ENCODE results near the gene SNN.

Gene SNN

DNA sequence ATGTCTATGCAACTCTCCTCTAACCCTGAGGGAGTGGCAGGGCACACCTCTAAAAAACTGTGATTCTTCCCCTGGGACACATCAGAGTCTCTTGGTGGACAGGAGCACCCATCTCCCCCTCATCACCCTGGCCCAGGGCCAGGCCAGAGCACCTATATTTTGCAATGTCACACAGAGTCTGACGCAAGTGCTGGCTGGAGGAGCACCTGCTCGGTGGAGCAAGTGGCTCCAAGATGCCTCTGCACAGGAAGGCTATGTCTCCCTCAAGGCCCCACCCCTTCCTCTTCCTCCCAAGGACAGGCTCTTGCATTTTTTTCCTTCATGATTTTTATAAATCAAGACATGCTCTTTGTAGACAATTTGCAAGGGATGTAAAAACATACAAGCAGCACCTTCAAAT, 13.3 kb downstream of the SNN start:
- in situ Hi-C loops (cut with HindIII; ENCODE audit: low pct_unique_long_range_greater_than_20kb, low sequenced_read_pairs), result no loop called here
- no peak for DNase-seq (ENCODE audit: low read depth in 1 of 2, low spot score in 1 of 2)
- no peak for TF ChIP-seq JUND (IDR thresholded peaks at IDR 0.05; ENCODE audit: low read depth)

DNA sequence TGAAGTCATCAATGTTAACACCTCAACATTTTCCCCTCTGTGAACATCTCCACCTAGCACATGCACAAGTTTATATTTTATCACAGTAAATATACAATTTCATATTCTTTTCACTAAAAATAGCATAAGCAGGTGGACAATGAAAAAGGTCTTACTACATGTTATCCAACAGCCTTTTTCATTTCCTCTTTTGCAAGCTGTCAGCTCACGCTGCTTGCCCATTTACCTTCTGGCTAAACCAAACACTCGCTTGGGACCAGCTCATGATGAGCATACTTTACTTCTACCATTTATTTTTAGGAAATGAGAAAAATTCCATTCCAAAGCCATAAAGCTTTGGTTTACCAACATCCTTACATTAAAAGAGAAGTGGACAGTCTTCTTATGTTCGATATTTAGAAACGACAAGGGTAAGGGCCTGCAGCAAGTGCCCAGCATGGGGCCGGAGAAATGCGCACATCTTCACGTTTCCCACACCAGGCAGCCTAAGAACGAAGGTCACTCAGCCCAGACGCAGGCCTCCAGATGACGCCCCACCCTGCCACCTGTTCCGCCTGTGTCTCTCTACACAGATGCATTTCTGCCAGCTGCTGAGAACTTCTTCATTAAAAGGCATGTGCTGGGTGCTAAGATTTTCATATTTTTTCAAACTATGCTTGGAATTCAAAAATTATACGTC, 13.9 kb downstream of the SNN start:
- no peak for DNase-seq (ENCODE audit: low read depth in 1 of 2, low spot score in 1 of 2)
- in situ Hi-C loops (cut with HindIII; ENCODE audit: low pct_unique_long_range_greater_than_20kb, low sequenced_read_pairs), result no loop called here
- TF ChIP-seq JUND (IDR thresholded peaks at IDR 0.05; ENCODE audit: low read depth), result no peak

DNA sequence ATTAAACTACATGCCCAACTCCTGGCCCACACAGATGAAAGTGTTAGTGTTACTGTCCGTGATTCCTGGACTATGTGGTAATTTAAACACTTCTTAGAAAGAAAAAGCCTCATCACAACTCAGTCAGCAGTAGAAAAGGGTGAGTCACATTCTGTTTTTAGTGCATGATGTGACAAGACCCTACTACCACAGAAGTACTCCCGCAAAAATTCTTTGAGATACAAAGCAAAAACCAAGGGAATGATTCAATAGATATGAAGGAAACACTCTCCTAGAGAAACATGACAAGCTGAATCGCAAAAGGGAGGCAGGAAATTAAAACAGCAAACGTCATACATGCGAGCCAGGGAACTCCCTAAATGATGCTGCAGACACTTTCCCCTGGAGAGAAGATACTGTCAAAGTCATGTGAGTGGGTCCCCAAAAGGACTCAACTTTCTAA, 14.4 kb downstream of the SNN start:
- in situ Hi-C loops (cut with HindIII; ENCODE audit: low pct_unique_long_range_greater_than_20kb, low sequenced_read_pairs), result no loop called here
- no peak for DNase-seq (ENCODE audit: low read depth in 1 of 2, low spot score in 1 of 2)
- TF ChIP-seq JUND (IDR thresholded peaks at IDR 0.05; ENCODE audit: low read depth), result no peak

DNA sequence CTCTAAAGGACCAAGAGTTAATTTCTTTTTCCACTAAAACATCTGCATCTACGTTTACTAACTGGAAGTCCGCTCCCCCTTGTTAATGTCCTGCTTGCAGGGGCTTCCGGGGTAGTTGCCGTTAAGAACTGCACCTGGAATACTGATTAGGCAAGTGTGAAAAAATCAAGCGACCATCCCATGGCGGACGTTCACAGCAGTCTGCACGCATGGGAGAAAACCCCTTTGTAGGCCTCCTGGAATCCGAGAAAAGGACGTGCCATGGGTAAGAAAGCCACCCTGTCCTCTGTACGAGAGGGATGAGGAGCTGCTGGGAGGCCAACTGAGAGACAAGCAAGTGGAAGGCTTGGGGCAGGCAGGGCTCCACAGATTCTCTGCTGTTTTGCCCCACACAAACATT, 14.9 kb downstream of the SNN start:
- no peak for TF ChIP-seq JUND (IDR thresholded peaks at IDR 0.05; ENCODE audit: low read depth)
- DNase-seq (ENCODE audit: low read depth in 1 of 2, low spot score in 1 of 2), result no peak
- in situ Hi-C loops (cut with HindIII; ENCODE audit: low pct_unique_long_range_greater_than_20kb, low sequenced_read_pairs), result no loop called here

DNA sequence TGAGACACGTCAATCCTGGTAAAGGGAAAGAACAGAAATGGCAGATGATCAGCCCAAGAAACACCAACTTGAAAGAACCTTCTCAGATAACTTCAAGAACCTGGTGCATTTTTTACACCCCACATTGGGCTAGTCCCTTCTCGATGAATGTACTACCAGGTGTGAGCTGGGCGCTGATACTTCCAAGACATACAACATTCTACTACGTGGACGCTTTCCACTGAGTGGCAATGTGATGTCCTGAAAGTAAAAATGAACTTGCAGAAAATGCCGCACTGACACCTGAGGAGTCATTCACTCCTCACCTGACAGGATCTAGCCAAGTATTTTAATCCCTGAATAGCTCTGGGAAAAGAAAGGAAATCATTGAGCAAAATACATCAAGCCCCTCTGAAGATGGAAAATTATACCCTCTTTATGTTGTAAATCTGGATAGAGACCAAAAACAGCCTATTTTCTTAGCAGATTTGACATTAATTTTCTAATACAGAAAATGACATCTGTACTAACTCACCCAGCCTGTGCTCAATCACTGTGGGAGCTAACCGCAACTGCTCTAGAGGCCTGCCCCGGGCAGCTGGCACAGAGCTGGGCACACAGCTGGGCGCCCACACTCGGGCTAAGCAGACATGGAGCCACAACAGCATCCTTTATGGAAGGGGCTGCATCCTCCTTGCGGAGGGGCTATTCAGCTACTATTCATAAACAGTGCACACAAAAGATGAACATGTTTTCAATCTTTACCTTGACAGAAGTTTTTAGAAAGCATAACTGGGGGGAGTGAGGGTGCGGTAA, 16.2 kb downstream of the SNN start:
- in situ Hi-C loops (cut with HindIII; ENCODE audit: low pct_unique_long_range_greater_than_20kb, low sequenced_read_pairs), result no loop called here
- no peak for DNase-seq (ENCODE audit: low read depth in 1 of 2, low spot score in 1 of 2)
- TF ChIP-seq JUND (IDR thresholded peaks at IDR 0.05; ENCODE audit: low read depth), result no peak

DNA sequence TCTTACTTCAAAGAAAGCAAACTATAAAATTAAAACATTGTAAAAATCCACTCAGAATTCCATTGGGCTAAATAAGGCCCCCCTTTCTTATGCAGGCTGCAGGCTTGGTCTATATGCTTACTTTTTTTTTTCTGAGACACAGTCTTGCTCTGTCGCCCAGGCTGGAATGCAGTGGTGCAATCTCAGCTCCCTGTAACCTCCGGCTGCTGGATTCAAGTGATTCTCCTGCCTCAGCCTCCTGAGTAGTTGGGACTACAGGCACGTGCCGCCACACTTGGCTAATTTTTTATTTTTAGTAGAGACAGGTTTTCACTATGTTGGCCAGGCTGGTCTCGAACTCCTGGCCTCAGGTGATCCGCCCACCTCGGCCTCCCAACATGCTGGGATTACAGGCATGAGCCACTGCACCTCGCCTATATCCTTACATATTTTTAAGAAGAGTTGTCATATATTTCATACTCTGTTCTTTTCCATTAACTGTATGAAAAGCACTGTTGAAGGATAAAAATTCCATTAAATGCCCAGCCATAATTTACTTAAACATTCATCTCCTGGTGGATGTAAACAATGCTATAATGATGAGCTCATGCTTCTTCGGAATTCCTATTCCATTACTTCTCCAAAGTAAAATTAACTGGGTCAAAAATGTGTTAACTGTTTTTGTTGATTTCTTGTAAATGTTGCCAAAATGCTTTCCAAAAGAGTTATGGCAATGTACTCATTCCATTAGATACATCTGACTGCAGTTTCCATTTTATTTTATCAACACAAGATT, 17.8 kb downstream of the SNN start:
- in situ Hi-C loops (cut with HindIII; ENCODE audit: low pct_unique_long_range_greater_than_20kb, low sequenced_read_pairs), result no loop called here
- TF ChIP-seq JUND (IDR thresholded peaks at IDR 0.05; ENCODE audit: low read depth), result no peak

DNA sequence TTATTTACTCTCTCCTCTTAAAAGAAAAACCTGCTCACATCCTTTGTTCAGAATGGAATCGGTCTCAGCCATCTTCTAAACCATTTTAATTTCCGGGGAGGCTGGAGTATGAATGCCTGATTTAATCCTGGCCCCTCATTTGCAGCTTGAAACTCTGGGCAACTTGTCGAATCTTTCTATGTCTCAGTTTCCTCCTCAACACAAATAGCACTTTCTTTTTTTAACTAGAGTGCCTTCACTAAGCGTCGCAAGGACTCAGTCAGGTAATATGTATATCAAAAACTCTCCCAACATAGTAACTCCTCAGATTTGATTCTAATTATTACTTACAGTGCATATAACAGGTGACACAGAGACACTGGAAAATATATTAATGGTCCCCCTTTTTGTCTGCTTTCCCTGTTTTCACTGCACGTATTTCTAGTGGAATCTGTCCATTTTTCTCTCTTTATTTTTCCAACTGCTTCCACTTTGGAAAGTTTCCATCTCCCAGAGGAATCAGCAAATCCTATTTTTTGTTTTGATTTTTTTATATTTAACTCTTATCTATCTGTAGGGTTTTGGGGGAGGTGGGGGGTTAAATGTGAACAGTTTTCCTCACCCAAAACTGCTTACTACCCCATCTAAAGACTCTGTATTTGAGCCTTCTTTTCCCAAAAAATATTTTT, 18.6 kb downstream of the SNN start:
- no peak for TF ChIP-seq JUND (IDR thresholded peaks at IDR 0.05; ENCODE audit: low read depth)
- DNase-seq (ENCODE audit: low read depth in 1 of 2, low spot score in 1 of 2), result no peak
- in situ Hi-C loops (cut with HindIII; ENCODE audit: low pct_unique_long_range_greater_than_20kb, low sequenced_read_pairs), result no loop called here

More for the DNA sequence above, 17.8 kb downstream of the SNN start:
- no peak for DNase-seq (ENCODE audit: low read depth in 1 of 2, low spot score in 1 of 2)

DNA sequence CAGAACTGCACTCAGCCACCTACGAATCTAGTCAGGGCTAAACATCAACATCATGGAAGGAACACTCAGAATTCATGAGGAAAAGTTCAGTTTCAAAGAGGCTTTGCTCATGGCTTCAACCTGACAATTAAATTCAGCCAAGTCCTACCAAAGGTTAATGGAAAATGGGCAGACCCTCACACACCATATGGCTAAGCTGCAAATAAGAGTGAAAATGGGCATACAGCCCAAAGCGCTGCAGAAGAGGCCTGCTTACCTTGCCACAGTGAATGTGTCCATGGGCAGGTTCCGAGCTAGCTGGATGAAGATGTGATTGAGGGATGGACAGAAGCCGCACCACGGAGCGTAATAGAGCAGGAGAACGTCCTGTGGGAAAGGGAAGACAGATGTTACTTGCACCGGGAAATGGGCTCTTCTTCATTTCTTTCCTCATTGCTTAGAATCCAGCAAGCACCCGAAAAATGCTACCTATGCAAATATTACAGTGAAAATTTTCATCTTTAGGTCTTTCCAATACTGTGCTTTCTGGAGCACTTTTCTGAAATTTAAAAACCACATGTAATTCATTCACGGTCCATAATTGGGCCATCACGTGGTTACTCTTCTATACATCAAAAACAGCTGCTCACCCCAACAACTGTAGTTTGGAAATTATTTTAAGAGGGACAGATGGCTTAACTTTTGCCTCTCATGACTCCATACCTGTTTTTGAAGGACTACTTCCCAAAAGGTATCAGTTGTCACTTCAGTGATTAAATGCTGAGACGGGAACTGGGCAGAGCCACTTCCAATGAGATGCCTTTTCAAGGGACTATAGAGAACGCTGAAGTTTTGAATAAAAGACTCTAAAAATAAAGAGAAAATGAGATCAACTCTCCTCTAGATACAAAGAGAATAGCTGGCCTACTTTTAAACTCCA, 19.6 kb downstream of the SNN start:
- DNase-seq (ENCODE audit: low read depth in 1 of 2, low spot score in 1 of 2), result no peak
- no peak for TF ChIP-seq JUND (IDR thresholded peaks at IDR 0.05; ENCODE audit: low read depth)
- in situ Hi-C loops (cut with HindIII; ENCODE audit: low pct_unique_long_range_greater_than_20kb, low sequenced_read_pairs), result no loop called here

DNA sequence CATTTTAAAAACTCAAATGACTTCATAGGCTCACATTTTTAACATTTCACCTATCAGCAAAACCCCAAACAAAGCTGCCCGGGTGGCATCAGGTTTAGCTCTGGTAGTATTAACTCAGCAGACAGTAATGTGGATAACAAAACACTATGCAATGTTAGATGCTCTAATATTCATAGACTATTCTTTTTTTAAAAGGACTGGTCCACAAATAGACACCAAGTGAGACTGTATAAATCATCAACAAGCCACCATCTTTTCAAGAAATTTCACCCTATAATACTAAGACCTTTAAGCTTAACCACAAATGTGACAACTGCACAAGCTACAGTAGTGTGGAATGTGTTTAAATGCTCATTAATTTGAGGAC, 20.2 kb downstream of the SNN start:
- no peak for DNase-seq (ENCODE audit: low read depth in 1 of 2, low spot score in 1 of 2)
- TF ChIP-seq JUND (IDR thresholded peaks at IDR 0.05; ENCODE audit: low read depth), result no peak
- in situ Hi-C loops (cut with HindIII; ENCODE audit: low pct_unique_long_range_greater_than_20kb, low sequenced_read_pairs), result no loop called here

DNA sequence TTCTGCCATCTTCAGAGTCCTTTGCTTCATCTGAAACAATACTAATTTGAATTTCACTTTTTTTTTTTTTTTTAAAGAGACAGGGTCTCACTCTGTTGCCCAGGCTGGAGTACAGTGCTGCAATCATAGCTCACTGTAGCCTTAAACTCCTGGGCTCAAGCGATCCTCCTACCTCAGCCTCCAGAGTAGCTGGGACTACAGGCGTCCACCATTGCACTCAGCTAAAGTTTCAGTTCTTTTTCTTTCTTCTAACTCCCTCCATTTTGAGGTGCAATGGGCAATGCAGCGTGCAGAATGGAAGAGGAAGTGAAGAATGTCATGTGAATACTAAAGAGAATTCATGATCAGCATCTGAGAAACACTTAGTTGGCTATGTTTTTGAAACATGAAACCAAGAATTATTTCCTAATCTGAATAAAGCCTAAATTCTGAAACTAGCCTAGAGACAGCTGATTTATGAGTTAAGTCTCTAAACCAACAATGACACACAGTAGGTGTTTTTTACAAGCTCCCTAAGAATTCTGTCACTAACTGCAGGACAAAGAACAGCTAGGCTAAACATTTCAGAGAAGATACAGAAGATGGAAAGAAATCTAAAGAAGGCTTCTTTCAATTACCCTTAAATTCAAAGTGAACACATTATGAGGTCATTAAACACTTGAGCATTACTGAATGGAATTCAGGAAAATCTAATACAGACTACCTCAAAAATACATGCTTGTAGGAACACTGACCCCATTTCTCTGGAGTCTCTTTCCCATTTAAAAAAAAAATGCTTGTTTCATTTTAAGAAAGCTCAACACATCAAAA, 21.0 kb downstream of the SNN start:
- no peak for TF ChIP-seq JUND (IDR thresholded peaks at IDR 0.05; ENCODE audit: low read depth)
- in situ Hi-C loops (cut with HindIII; ENCODE audit: low pct_unique_long_range_greater_than_20kb, low sequenced_read_pairs), result no loop called here
- no peak for DNase-seq (ENCODE audit: low read depth in 1 of 2, low spot score in 1 of 2)

DNA sequence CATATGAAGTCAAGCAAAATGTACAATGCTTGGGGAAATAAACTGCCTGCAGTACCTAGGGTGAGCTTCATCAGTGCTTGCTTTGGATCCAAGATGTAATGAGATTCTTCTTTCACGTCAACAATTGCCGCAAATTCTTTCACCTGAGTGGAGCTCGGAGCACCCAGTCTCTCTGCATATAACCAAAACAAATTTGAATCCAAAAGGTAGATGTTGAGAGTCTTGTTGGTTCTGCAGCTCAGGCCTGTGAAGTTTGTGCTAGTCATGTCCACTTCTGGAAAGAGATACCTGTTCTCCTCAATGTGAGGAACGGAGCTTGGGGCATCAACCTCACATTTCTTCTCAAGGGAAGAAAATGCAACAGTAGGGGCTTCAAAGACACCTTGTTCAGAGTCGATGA, 23.0 kb downstream of the SNN start:
- in situ Hi-C loops (cut with HindIII; ENCODE audit: low pct_unique_long_range_greater_than_20kb, low sequenced_read_pairs), result no loop called here
- TF ChIP-seq JUND (IDR thresholded peaks at IDR 0.05; ENCODE audit: low read depth), result no peak
- DNase-seq (ENCODE audit: low read depth in 1 of 2, low spot score in 1 of 2), result no peak

All from T47D (cell line).